IMR-90 (cell line): ENCODE results near the gene ATP2B2. TPM values are rescaled to one million over a fixed set of nuclear protein-coding genes. Genes with fewer than 3 reads are reported as not detected.

Experiments
- ATAC-seq: fragments of 200-7000 bp; cut with Tn5 transposase; 2 replicates; pipeline ENCODE4 v1.9.1; 2020; ENCODE audit warnings: low read depth, mild to moderate bottlenecking, moderate library complexity
- BruUV-seq: library from RNA; stranded (reverse); fragments of 400-500 nt; replicated peaks from 2 replicates; lab custom pipeline; 2021; lab: Mats Ljungman, UMichigan
- CTCF ChIA-PET: fragments of 300-600 bp; formaldehyde crosslinking; extraction: SDS; loops from one replicate; lab custom pipeline; 2021; ENCODE audit warnings: antibody characterized with exemption; lab: Yijun Ruan, JAX
- POLR2A ChIA-PET: fragments of 300-600 bp; sonication (Branson Sonifier 250); formaldehyde crosslinking; loops from one replicate; lab custom pipeline; 2022; ENCODE audit warnings: antibody characterized with exemption; ENCODE audit not compliant: unreplicated experiment; lab: Charles Lee
- DNase-seq: peaks from one replicate; pipeline ENCODE4 v3.0.0; 2013
- H2AFZ ChIP-seq: replicated peaks from 2 replicates; pipeline ENCODE3; 2013; ENCODE audit warnings: low read length, mild to moderate bottlenecking; ENCODE audit not compliant: poor library complexity
- H2AK5ac ChIP-seq: 2 replicates; pipeline ENCODE4 v1.6.1; 2013; ENCODE audit warnings: low read depth, low read length, inconsistent platforms
- H2AK9ac ChIP-seq: replicated peaks from 2 replicates; pipeline ENCODE3; 2013; ENCODE audit warnings: mild to moderate bottlenecking, low read depth, low read length, moderate library complexity; ENCODE audit not compliant: poor library complexity
- H2BK120ac ChIP-seq: 2 replicates; pipeline ENCODE4 v1.6.1; 2013; ENCODE audit warnings: low read depth, low read length, inconsistent platforms
- H2BK15ac ChIP-seq: 3 replicates; pipeline ENCODE4 v1.6.1; 2013; ENCODE audit warnings: low read depth, low read length, inconsistent platforms
- H2BK20ac ChIP-seq: 2 replicates; pipeline ENCODE4 v1.6.1; 2013; ENCODE audit warnings: low read depth, mild to moderate bottlenecking, inconsistent platforms, low read length, moderate library complexity
- H2BK5ac ChIP-seq: 2 replicates; pipeline ENCODE4 v1.6.1; 2013; ENCODE audit warnings: mild to moderate bottlenecking, low read depth, low read length, inconsistent platforms; ENCODE audit not compliant: poor library complexity, severe bottlenecking
- H3K14ac ChIP-seq: replicated peaks from 2 replicates; pipeline ENCODE4 v1.6.1; 2013; ENCODE audit warnings: low read depth, low read length, inconsistent platforms
- H3K18ac ChIP-seq: 2 replicates; pipeline ENCODE4 v1.6.1; 2013; ENCODE audit warnings: low read depth, low read length, control low read depth
- H3K23ac ChIP-seq: 2 replicates; pipeline ENCODE4 v1.6.1; 2013; ENCODE audit warnings: low read depth, low read length, inconsistent platforms
- H3K27ac ChIP-seq: 2 replicates; pipeline ENCODE4 v1.5.1; 2013; ENCODE audit warnings: mild to moderate bottlenecking, control low read depth, low read length; ENCODE audit not compliant: insufficient read depth
- H3K27me3 ChIP-seq: 2 replicates; pipeline ENCODE4 v1.6.1; 2013; ENCODE audit warnings: low read length; ENCODE audit not compliant: control insufficient read depth, insufficient read depth
- H3K36me3 ChIP-seq: 2 replicates; pipeline ENCODE4 v1.6.1; 2013; ENCODE audit warnings: low read length, mixed read lengths; ENCODE audit not compliant: control insufficient read depth, insufficient read depth
- H3K4ac ChIP-seq: 2 replicates; pipeline ENCODE4 v1.6.1; 2013; ENCODE audit warnings: low read depth, low read length, inconsistent platforms
- H3K4me1 ChIP-seq: 2 replicates; pipeline ENCODE4 v1.6.1; 2013; ENCODE audit warnings: low read length, mixed read lengths; ENCODE audit not compliant: control insufficient read depth, insufficient read depth
- H3K4me2 ChIP-seq: 2 replicates; pipeline ENCODE4 v1.6.1; 2013; ENCODE audit warnings: low read depth, mild to moderate bottlenecking, control low read depth, low read length, moderate library complexity
- H3K4me3 ChIP-seq: 2 replicates; pipeline ENCODE4 v1.5.1; 2013; ENCODE audit warnings: low read depth, mild to moderate bottlenecking, control low read depth, low read length, moderate library complexity; ENCODE audit not compliant: insufficient read depth
- H3K56ac ChIP-seq: 2 replicates; pipeline ENCODE4 v1.6.1; 2013; ENCODE audit warnings: low read length, inconsistent platforms; ENCODE audit not compliant: insufficient read depth; ENCODE audit errors: extremely low read depth
- H3K79me1 ChIP-seq, 2 experiments: 2 replicates each; pipeline ENCODE4 v1.6.1; 2013; ENCODE audit warnings: low read length in 2 of 2, inconsistent platforms in 1 of 2, low read depth in 1 of 2
- H3K9ac ChIP-seq: 2 replicates; pipeline ENCODE4 v1.6.1; 2013; ENCODE audit warnings: low read depth, low read length, control low read depth
- H3K9me1 ChIP-seq: 2 replicates; pipeline ENCODE4 v1.6.1; 2013; ENCODE audit warnings: low read length, inconsistent platforms; ENCODE audit not compliant: insufficient read depth
- H3K9me3 ChIP-seq: 2 replicates; pipeline ENCODE4 v1.6.1; 2013; ENCODE audit warnings: low read length; ENCODE audit not compliant: control insufficient read depth, insufficient read depth
- H4K20me1 ChIP-seq: 2 replicates; pipeline ENCODE4 v1.6.1; 2013; ENCODE audit warnings: low read length, inconsistent platforms; ENCODE audit not compliant: insufficient read depth
- H4K5ac ChIP-seq: 2 replicates; pipeline ENCODE4 v1.6.1; 2013; ENCODE audit warnings: mild to moderate bottlenecking, low read depth, low read length, control low read depth
- H4K8ac ChIP-seq, 2 experiments: 2 replicates each; pipeline ENCODE4 v1.6.1; 2013; ENCODE audit warnings: low read depth in 2 of 2, low read length in 2 of 2, control low read depth in 1 of 2, inconsistent platforms in 1 of 2
- H4K91ac ChIP-seq: 2 replicates; pipeline ENCODE4 v1.6.1; 2013; ENCODE audit warnings: low read depth, low read length, inconsistent platforms; ENCODE audit not compliant: insufficient read depth
- BHLHE40 ChIP-seq: fragments of 150-350 bp; IDR thresholded peaks from 2 replicates; pipeline ENCODE4 v1.6.1; 2016; ENCODE audit warnings: mild to moderate bottlenecking, low read depth, low read length
- CEBPB ChIP-seq: IDR thresholded peaks from 2 replicates; pipeline ENCODE4 v1.6.1; 2012; ENCODE audit warnings: low read depth, low read length, improper control_type of control experiment
- CHD1 ChIP-seq: IDR thresholded peaks from 2 replicates; pipeline ENCODE4 v1.6.1; 2012; ENCODE audit warnings: low read depth, low read length, improper control_type of control experiment
- CTCF ChIP-seq: conservative IDR thresholded peaks from 2 replicates; pipeline ENCODE4 v1.5.1; 2012; ENCODE audit warnings: mild to moderate bottlenecking, low read depth, low read length, improper control_type of control experiment
- ELK1 ChIP-seq: fragments of 150-350 bp; IDR thresholded peaks from 2 replicates; pipeline ENCODE4 v1.6.1; 2016; ENCODE audit warnings: low read depth, mild to moderate bottlenecking, low read length, moderate library complexity, borderline replicate concordance
- FOS ChIP-seq: fragments of 150-350 bp; IDR thresholded peaks from 2 replicates; pipeline ENCODE4 v1.6.1; 2016; ENCODE audit warnings: low read depth, low read length
- MAFK ChIP-seq: IDR thresholded peaks from 2 replicates; pipeline ENCODE4 v1.6.1; 2012; ENCODE audit warnings: low read depth, low read length, improper control_type of control experiment
- MAZ ChIP-seq: IDR thresholded peaks from 2 replicates; pipeline ENCODE4 v1.6.1; 2012; ENCODE audit warnings: low read depth, mild to moderate bottlenecking, low read length, improper control_type of control experiment, moderate library complexity, borderline replicate concordance
- MXI1 ChIP-seq: IDR thresholded peaks from 2 replicates; pipeline ENCODE4 v1.6.1; 2012; ENCODE audit warnings: low read depth, mild to moderate bottlenecking, low read length, moderate library complexity, borderline replicate concordance
- NFE2L2 ChIP-seq: fragments of 150-350 bp; IDR thresholded peaks from 2 replicates; pipeline ENCODE4 v1.6.1; 2016; ENCODE audit warnings: low read depth, mild to moderate bottlenecking, low read length
- POLR2A ChIP-seq: IDR thresholded peaks from 2 replicates; pipeline ENCODE4 v1.6.1; 2012; ENCODE audit warnings: mild to moderate bottlenecking, low read depth, low read length
- RAD21 ChIP-seq: IDR thresholded peaks from 2 replicates; pipeline ENCODE4 v1.6.1; 2012; ENCODE audit warnings: low read length, improper control_type of control experiment
- RCOR1 ChIP-seq: IDR thresholded peaks from 2 replicates; pipeline ENCODE4 v1.6.1; 2012; ENCODE audit warnings: mild to moderate bottlenecking, low read length, improper control_type of control experiment; ENCODE audit not compliant: insufficient replicate concordance
- RFX5 ChIP-seq: IDR thresholded peaks from 2 replicates; pipeline ENCODE4 v1.8.0; 2012; ENCODE audit warnings: low read depth, mild to moderate bottlenecking, low read length, moderate library complexity
- SMC3 ChIP-seq: fragments of 150-350 bp; IDR thresholded peaks from 2 replicates; pipeline ENCODE4 v1.6.1; 2016; ENCODE audit warnings: low read depth, mild to moderate bottlenecking, antibody characterized with exemption, low read length, moderate library complexity
- WGBS, 2 experiments: methylation state at CpG; one replicate each; pipeline versions ENCODE4 v1.1.5 to v1.1.7; 2013; ENCODE audit warnings: missing lambda C conversion rate in 2 of 2; ENCODE audit not compliant: insufficient read length in 1 of 2; ENCODE audit errors: extremely low coverage in 2 of 2; 5-methylcytosine and 5-hydroxymethylcytosine counted together
- dilution Hi-C: fragments of 300-500 bp; cut with HindIII; formaldehyde crosslinking; loops from one replicate; pipeline ENCODE4 v1.14.3; 2018; ENCODE audit warnings: low sequenced_read_pairs; ENCODE audit not compliant: unreplicated experiment
- in situ Hi-C: fragments of 300-500 bp; cut with MboI; formaldehyde crosslinking; loops from 3 replicates; pipeline ENCODE4 v1.14.3; 2019; ENCODE audit warnings: low sequenced_read_pairs, inconsistent platforms, mixed read lengths
- intact Hi-C: fragments of 100-400 bp; cut with micrococcal nuclease; formaldehyde crosslinking; loops from 2 replicates; pipeline ENCODE4 v1.10.0; 2022
- polyA plus RNA-seq, 3 experiments: library from polyadenylated mRNA; depleted of rRNA; stranded (reverse); fragments of >200 nt; gene quantifications; 2 replicates each; pipeline ENCODE4 v1.2.3, GENCODE V29; 2012; ENCODE audit warnings: low replicate concordance in 1 of 3
- total RNA-seq: library from RNA; depleted of rRNA; stranded (reverse); fragments of >200 nt; gene quantifications from 2 replicates; pipeline ENCODE4 v1.2.3, GENCODE V29; 2012
- TF ChIP-seq, protein P1 (sequence below): fragments of 150-350 bp; IDR thresholded peaks from 2 replicates; pipeline ENCODE4 v1.6.1; 2017; ENCODE audit warnings: mild to moderate bottlenecking, antibody characterized with exemption, low read length, low read depth

Gene ATP2B2
- total and polyA plus RNA-seq, 2 of the 4 experiments (the other 2 are of a cell fraction) = under 0.01 to 0.02 TPM

GRCh38 chr3:10546820-10547263, 41.5 kb upstream of the ATP2B2 start:
- ATAC-seq (no peak), DNase-seq (no peak)
- no TSS peak for BruUV-seq
- no peaks in the 10 kb centered on the region for H3K79me1 ChIP-seq
- in situ Hi-C loops (no loop called here), intact Hi-C loops (no loop called here), dilution Hi-C loops (no loop called here)
- TF ChIP-seq RAD21 (no peak), SMC3 (no peak), BHLHE40 (no peak), ELK1 (no peak), MXI1 (no peak), POLR2A (no peak), RCOR1 (no peak), MAZ (no peak), CTCF (no peak), RFX5 (no peak), FOS (no peak), MAFK (no peak), CHD1 (no peak), CEBPB (no peak), NFE2L2 (no peak)
- TF ChIP-seq, protein P1, sequence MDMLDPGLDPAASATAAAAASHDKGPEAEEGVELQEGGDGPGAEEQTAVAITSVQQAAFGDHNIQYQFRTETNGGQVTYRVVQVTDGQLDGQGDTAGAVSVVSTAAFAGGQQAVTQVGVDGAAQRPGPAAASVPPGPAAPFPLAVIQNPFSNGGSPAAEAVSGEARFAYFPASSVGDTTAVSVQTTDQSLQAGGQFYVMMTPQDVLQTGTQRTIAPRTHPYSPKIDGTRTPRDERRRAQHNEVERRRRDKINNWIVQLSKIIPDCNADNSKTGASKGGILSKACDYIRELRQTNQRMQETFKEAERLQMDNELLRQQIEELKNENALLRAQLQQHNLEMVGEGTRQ = no peak
- no peak overlapping the region for H4K91ac ChIP-seq
- H4K20me1 ChIP-seq = no peaks in the 10 kb centered on the region
- no peak overlapping the region for H3K18ac ChIP-seq
- no peak overlapping the region for H3K14ac ChIP-seq
- ChIA-PET POLR2A (no interaction called here), CTCF (no interaction called here)
- H3K27me3 ChIP-seq = peaks cover 4% of the 10 kb centered on the region; the same call in 1 of the 2 replicates
- no peaks in the 10 kb centered on the region for H3K36me3 ChIP-seq
- H3K56ac ChIP-seq = no peak overlapping the region
- H3K9ac ChIP-seq = no peak overlapping the region
- H2BK5ac ChIP-seq = no peak overlapping the region
- no peaks in the 10 kb centered on the region for H3K9me3 ChIP-seq
- H2BK15ac ChIP-seq = no peak overlapping the region
- H2AFZ ChIP-seq = no peak overlapping the region
- WGBS, 2 experiments = 82% methylated on average over 4 of the region's 14 CpGs; no CpG with 5 or more reads in 1 of the 2 experiments
- no peak overlapping the region for H4K8ac ChIP-seq
- H2AK5ac ChIP-seq = no peak overlapping the region
- H3K9me1 ChIP-seq = no peaks in the 10 kb centered on the region
- H2BK20ac ChIP-seq = no peak overlapping the region
- no peak overlapping the region for H3K4me2 ChIP-seq
- no peaks in the 10 kb centered on the region for H3K4me1 ChIP-seq
- H2AK9ac ChIP-seq = no peak overlapping the region
- no peak overlapping the region for H4K5ac ChIP-seq
- no peak overlapping the region for H3K4me3 ChIP-seq
- H3K27ac ChIP-seq = no peak overlapping the region
- H2BK120ac ChIP-seq = no peak overlapping the region
- no peak overlapping the region for H3K4ac ChIP-seq
- no peak overlapping the region for H3K23ac ChIP-seq
